IPS-NIHi11 (cell line): ENCODE results near the gene SPRYD3.

Experiments used
- DNase-seq: peaks from one replicate; pipeline ENCODE4 v3.0.0; 2012; ENCODE audit warnings: mixed read lengths, low spot score

The SPRYD3 gene

GRCh38 chr12:53078425-53079225 is 565 bp downstream of the SPRYD3 start:
- no peak for DNase-seq

GRCh38 chr12:53077030-53077429 is 2.2 kb downstream of the SPRYD3 start:
- DNase-seq: no peak

GRCh38 chr12:53076461-53076860 is 2.7 kb downstream of the SPRYD3 start:
- DNase-seq: no peak

GRCh38 chr12:53074999-53075370 is 4.2 kb downstream of the SPRYD3 start:
- no peak for DNase-seq

GRCh38 chr12:53074283-53074998 is 4.7 kb downstream of the SPRYD3 start:
- no peak for DNase-seq

GRCh38 chr12:53073881-53074280 is 5.3 kb downstream of the SPRYD3 start:
- no peak for DNase-seq

- no peak for DNase-seq
These were observed 7.3 kb downstream of the SPRYD3 start for GRCh38 chr12:53071591-53072551.

GRCh38 chr12:53070877-53071492 is 8.2 kb downstream of the SPRYD3 start:
- no peak for DNase-seq

GRCh38 chr12:53069621-53070410 is 9.4 kb downstream of the SPRYD3 start:
- DNase-seq: no peak

GRCh38 chr12:53068811-53069585 is 10.2 kb downstream of the SPRYD3 start:
- no peak for DNase-seq

GRCh38 chr12:53067993-53068770 is 11.0 kb downstream of the SPRYD3 start:
- no peak for DNase-seq

GRCh38 chr12:53067074-53067992 is 11.9 kb downstream of the SPRYD3 start:
- no peak for DNase-seq

GRCh38 chr12:53065975-53066931 is 12.9 kb downstream of the SPRYD3 start:
- peak; percentile 92 for DNase-seq

GRCh38 chr12:53065470-53065869 is 13.7 kb downstream of the SPRYD3 start:
- no peak for DNase-seq

GRCh38 chr12:53064613-53065436 is 14.4 kb downstream of the SPRYD3 start:
- DNase-seq: no peak
